ENCODE data around the gene BMPR1A. TPM values are rescaled to one million over a fixed set of nuclear protein-coding genes. Genes with fewer than 3 reads are reported as not detected.
"Not testable (repeated sequence)": the region's sequence is repeated elsewhere in the genome, so short reads cannot be mapped to it uniquely, and the experiment has no call there.

The BMPR1A gene
- polyA plus RNA-seq, 1 donor = 84.9 TPM

GRCh38 chr10:86728056-86728455 is 28.4 kb upstream of the BMPR1A start:
- no peak for DNase-seq

GRCh38 chr10:86729677-86730076 is 26.7 kb upstream of the BMPR1A start:
- DNase-seq = no peak

- no peak for DNase-seq
Observed at GRCh38 chr10:86730227-86730626, 26.2 kb upstream of the BMPR1A start.

GRCh38 chr10:86732771-86733170 is 23.6 kb upstream of the BMPR1A start:
- no peak for DNase-seq

- no peak for DNase-seq
Observed at GRCh38 chr10:86733260-86733671, 23.2 kb upstream of the BMPR1A start.

GRCh38 chr10:86734207-86734988 is 22.0 kb upstream of the BMPR1A start:
- DNase-seq = no peak

GRCh38 chr10:86735278-86735677 is 21.1 kb upstream of the BMPR1A start:
- not testable (repeated sequence) for DNase-seq

GRCh38 chr10:86742230-86742629 is 14.2 kb upstream of the BMPR1A start:
- DNase-seq = no peak

- DNase-seq = no peak
Observed at GRCh38 chr10:86744067-86744725, 12.2 kb upstream of the BMPR1A start.

- DNase-seq = no peak
Observed at GRCh38 chr10:86747796-86748581, 8.4 kb upstream of the BMPR1A start.

GRCh38 chr10:86749854-86750253 is 6.6 kb upstream of the BMPR1A start:
- DNase-seq = no peak

- DNase-seq = no peak
Observed at GRCh38 chr10:86751477-86751876, 4.9 kb upstream of the BMPR1A start.

GRCh38 chr10:86752311-86752710 is 4.1 kb upstream of the BMPR1A start:
- DNase-seq = no peak

GRCh38 chr10:86753051-86753450 is 3.4 kb upstream of the BMPR1A start:
- no peak for DNase-seq

- no peak for DNase-seq
Observed at GRCh38 chr10:86753638-86754434, 2.6 kb upstream of the BMPR1A start.

GRCh38 chr10:86755454-86755739 is 1.0 kb upstream of the BMPR1A start:
- DNase-seq = peak; percentile 64

GRCh38 chr10:86755740-86756510 is 494 bp upstream of the BMPR1A start:
- peak; percentile 94 for DNase-seq

- DNase-seq = peak; percentile 71
Observed at GRCh38 chr10:86757113-86757972, 924 bp downstream of the BMPR1A start.

- DNase-seq = no peak
Observed at GRCh38 chr10:86758189-86759072, 2.0 kb downstream of the BMPR1A start.
